NCI-H1092 treated with DMSO at 0.1 percent for 48 hours (cell line): Measurements from ENCODE around the gene COX6A2.
A peak's percentile ranks its signal among the peaks of the same experiment; 100 is the strongest.

Experiments
- DNase-seq: peaks from one replicate; lab custom pipeline; 2025; lab: John Stamatoyannopoulos, UW

The COX6A2 gene

GRCh38 chr16:31410082-31410481 is 18.1 kb downstream of the COX6A2 start:
- no peak for DNase-seq

- DNase-seq = no peak
Measured at GRCh38 chr16:31409433-31409832, 18.7 kb downstream of the COX6A2 start.

GRCh38 chr16:31407406-31407805 is 20.8 kb downstream of the COX6A2 start:
- no peak for DNase-seq

GRCh38 chr16:31404353-31405064 is 23.7 kb downstream of the COX6A2 start:
- DNase-seq = no peak

- no peak for DNase-seq
Measured at GRCh38 chr16:31403590-31404352, 24.4 kb downstream of the COX6A2 start.

- no peak for DNase-seq
Measured at GRCh38 chr16:31402687-31403086, 25.5 kb downstream of the COX6A2 start.

GRCh38 chr16:31401436-31401835 is 26.7 kb downstream of the COX6A2 start:
- no peak for DNase-seq

GRCh38 chr16:31400191-31400590 is 28.0 kb downstream of the COX6A2 start:
- no peak for DNase-seq

- no peak for DNase-seq
Measured at GRCh38 chr16:31397701-31398100, 30.5 kb downstream of the COX6A2 start.

- DNase-seq = no peak
Measured at GRCh38 chr16:31397096-31397660, 31.0 kb downstream of the COX6A2 start.

- DNase-seq = no peak
Measured at GRCh38 chr16:31395647-31396046, 32.5 kb downstream of the COX6A2 start.

GRCh38 chr16:31393056-31393455 is 35.1 kb downstream of the COX6A2 start, which contains the start of gene ITGAD:
Gene ITGAD, plus strand, starts transcription at chr16:31393335. Its CDS starts 26 bp downstream, at chr16:31393361.
- no peak for DNase-seq

- no peak for DNase-seq
Measured at GRCh38 chr16:31390504-31391041, 37.6 kb downstream of the COX6A2 start.

GRCh38 chr16:31388535-31388934 is 39.6 kb downstream of the COX6A2 start:
- no peak for DNase-seq

- no peak for DNase-seq
Measured at GRCh38 chr16:31386157-31386984, 41.8 kb downstream of the COX6A2 start.

GRCh38 chr16:31385680-31386079 is 42.5 kb downstream of the COX6A2 start:
- DNase-seq = no peak

- peak; percentile 1 for DNase-seq
Measured at GRCh38 chr16:31382485-31383161, 45.5 kb downstream of the COX6A2 start.

- DNase-seq = no peak
Measured at GRCh38 chr16:31380201-31380600, 48.0 kb downstream of the COX6A2 start.
